Measurements from ENCODE around the gene TOPBP1. TPM values are rescaled to one million over a fixed set of nuclear protein-coding genes. Genes with fewer than 3 reads are reported as not detected.

The TOPBP1 gene
- total RNA-seq, 1 donor from 2014 or later, result 49.9 TPM

GRCh38 chr3:133595341-133595740, 66.4 kb downstream of the TOPBP1 start:
- H3K36me3 Mint-ChIP-seq (ENCODE audit: low read depth), result peaks cover 14% of the 10 kb centered on the region
- no peak overlapping the region for H3K27ac Mint-ChIP-seq
- H3K9me3 Mint-ChIP-seq, result no peaks in the 10 kb centered on the region
- TF ChIP-seq CTCF (IDR thresholded peaks at IDR 0.05), result no peak
- intact Hi-C loops (cut with micrococcal nuclease), result loop anchor here (2.0 kb wide), 1 partner anchor 15 kb away; no protein-coding TSS in a partner anchor
- POLR2A ChIA-PET, result no interaction called here
- H3K4me1 Mint-ChIP-seq, result peaks cover 7% of the 10 kb centered on the region
- no peaks in the 10 kb centered on the region for H3K27me3 Mint-ChIP-seq
- no peak overlapping the region for H3K4me3 Mint-ChIP-seq
- CTCF ChIA-PET, result interaction anchor here (1.1 kb wide), 1 partner anchor 16 kb away, joined by 4 read pairs; no protein-coding TSS in a partner anchor
- ATAC-seq (ENCODE audit: low read depth), result no peak
- no peak for DNase-seq

- Mint-ChIP-seq H3K9me3 (no peaks in the 10 kb centered on the region), H3K36me3 (ENCODE audit: low read depth) (peaks cover 27% of the 10 kb centered on the region), H3K4me3 (no peak overlapping the region), H3K4me1 (peaks cover 10% of the 10 kb centered on the region), H3K27ac (no peak overlapping the region), H3K27me3 (no peaks in the 10 kb centered on the region)
- ATAC-seq (ENCODE audit: low read depth), result no peak
- no peak for DNase-seq
- CTCF ChIA-PET, result no interaction called here
- TF ChIP-seq CTCF (IDR thresholded peaks at IDR 0.05), result no peak
- POLR2A ChIA-PET, result interaction anchor here (1.2 kb wide), 1 partner anchor 20 kb away, joined by 3 read pairs; the partner anchor contains the start of gene CDV3
- intact Hi-C loops (cut with micrococcal nuclease), result no loop called here
Observed at GRCh38 chr3:133593243-133593642, 68.5 kb downstream of the TOPBP1 start.

DNA sequence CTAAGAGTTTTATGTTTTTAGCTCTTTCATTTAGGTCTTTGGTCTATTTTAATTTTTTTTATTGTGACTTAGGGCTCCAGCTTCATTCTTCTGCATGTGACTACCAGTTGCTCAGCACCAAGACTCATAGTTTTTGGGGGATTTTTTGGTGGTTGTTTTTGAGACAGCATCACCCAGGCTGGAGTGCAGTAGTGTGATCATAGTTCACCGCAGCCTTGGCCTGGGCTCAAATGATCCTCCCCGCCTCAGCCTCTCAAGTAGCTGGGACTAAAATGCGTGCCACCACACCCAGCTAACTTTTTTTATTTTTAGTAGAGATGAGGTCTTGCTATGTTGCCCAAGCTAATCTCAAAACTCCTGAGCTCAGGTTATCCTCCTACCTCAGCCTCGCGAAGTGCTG, 68.9 kb downstream of the TOPBP1 start:
- ChIA-PET POLR2A (interaction anchor here (1.2 kb wide), 1 partner anchor 20 kb away, joined by 3 read pairs; the partner anchor contains the start of gene CDV3), CTCF (no interaction called here)
- intact Hi-C loops (cut with micrococcal nuclease), result no loop called here
- Mint-ChIP-seq H3K9me3 (no peaks in the 10 kb centered on the region), H3K4me3 (no peak overlapping the region), H3K27ac (no peak overlapping the region), H3K36me3 (ENCODE audit: low read depth) (peaks cover 29% of the 10 kb centered on the region), H3K4me1 (peaks cover 10% of the 10 kb centered on the region), H3K27me3 (no peaks in the 10 kb centered on the region)
- no peak for TF ChIP-seq CTCF (IDR thresholded peaks at IDR 0.05)
- DNase-seq (no peak), ATAC-seq (ENCODE audit: low read depth) (no peak)

- Mint-ChIP-seq H3K27ac (no peak overlapping the region), H3K4me1 (peaks cover 10% of the 10 kb centered on the region), H3K4me3 (no peak overlapping the region), H3K27me3 (no peaks in the 10 kb centered on the region), H3K9me3 (no peaks in the 10 kb centered on the region), H3K36me3 (ENCODE audit: low read depth) (peaks cover 41% of the 10 kb centered on the region)
- no peak for TF ChIP-seq CTCF (IDR thresholded peaks at IDR 0.05)
- ChIA-PET POLR2A (interaction anchor here (0.6 to 0.7 kb wide), 2 partner anchors 24 to 320 kb away, joined by 3 to 6 read pairs; no protein-coding TSS in a partner anchor), CTCF (no interaction called here)
- intact Hi-C loops (cut with micrococcal nuclease), result no loop called here
- DNase-seq (no peak), ATAC-seq (ENCODE audit: low read depth) (no peak)
Observed at GRCh38 chr3:133591271-133591742, 70.4 kb downstream of the TOPBP1 start.

- no peaks in the 10 kb centered on the region for H3K27me3 Mint-ChIP-seq
- no peaks in the 10 kb centered on the region for H3K9me3 Mint-ChIP-seq
- no peak for DNase-seq
- no peak for TF ChIP-seq CTCF (IDR thresholded peaks at IDR 0.05)
- no peak for ATAC-seq (ENCODE audit: low read depth)
- intact Hi-C loops (cut with micrococcal nuclease), result loop anchor here (2.0 kb wide), 1 partner anchor 15 kb away; no protein-coding TSS in a partner anchor
- no peak overlapping the region for H3K4me3 Mint-ChIP-seq
- CTCF ChIA-PET, result no interaction called here
- H3K27ac Mint-ChIP-seq, result no peak overlapping the region
- H3K36me3 Mint-ChIP-seq (ENCODE audit: low read depth), result peaks cover 56% of the 10 kb centered on the region
- peaks cover 7% of the 10 kb centered on the region for H3K4me1 Mint-ChIP-seq
- POLR2A ChIA-PET, result no interaction called here
Observed at GRCh38 chr3:133589503-133589902, 72.2 kb downstream of the TOPBP1 start.

Measured in activated B cell treated with CpG ODN at 0.5 μM for 24 hours (primary cell).